ENCODE results near the gene FCER2. TPM values are rescaled to one million over a fixed set of nuclear protein-coding genes. Genes with fewer than 3 reads are reported as not detected.

The FCER2 gene
- total and polyA plus RNA-seq, 8 donors: 0.48 to 1.5 TPM; not detected in 6

- WGBS, 5 donors: 47 to 72% (median 56%) methylated on average over 8 of the region's 8 CpGs
- H3K4me3 ChIP-seq: no peak overlapping the region
- peaks cover 0 to 37% (median 0%) of the 10 kb centered on the region in 3 donors for H3K27me3 ChIP-seq
- TF ChIP-seq CTCF (IDR thresholded peaks at IDR 0.05): no peak
- no peak for TF ChIP-seq POLR2A (IDR thresholded peaks at IDR 0.05)
- TF ChIP-seq POLR2AphosphoS5 (IDR thresholded peaks at IDR 0.05): no peak
- TF ChIP-seq EP300 (IDR thresholded peaks at IDR 0.05): no peak
- H3K36me3 ChIP-seq: no peaks in the 10 kb centered on the region
- intact Hi-C loops (cut with DNase I; ENCODE audit: low total_unique reads): no loop called here
- H3K27ac ChIP-seq: no peak overlapping the region
- H3K4me1 ChIP-seq: no peaks in the 10 kb centered on the region
- peaks cover 0 to 16% (median 5%) of the 10 kb centered on the region in 4 donors for H3K9me3 ChIP-seq
- no peak for DNase-seq
Measured at GRCh38 chr19:7718668-7719067, 16.7 kb upstream of the FCER2 start.

GRCh38 chr19:7716762-7717161 lies 14.8 kb upstream of the FCER2 start:
- Histone ChIP-seq H3K36me3 (no peaks in the 10 kb centered on the region), H3K9me3 (peaks cover 0 to 16% (median 5%) of the 10 kb centered on the region in 4 donors), H3K4me3 (no peak overlapping the region), H3K4me1 (no peaks in the 10 kb centered on the region), H3K27me3 (peaks cover 0 to 19% (median 0%) of the 10 kb centered on the region in 3 donors), H3K27ac (no peak overlapping the region)
- 74 to 84% (median 79%) methylated on average over 1 of the region's 1 CpG for WGBS, 5 donors
- intact Hi-C loops (cut with DNase I; ENCODE audit: low total_unique reads): no loop called here
- no peak for DNase-seq
- TF ChIP-seq POLR2AphosphoS5 (IDR thresholded peaks at IDR 0.05) (no peak), POLR2A (IDR thresholded peaks at IDR 0.05) (no peak), EP300 (IDR thresholded peaks at IDR 0.05) (no peak), CTCF (IDR thresholded peaks at IDR 0.05) (no peak)

- no peaks in the 10 kb centered on the region for H3K36me3 ChIP-seq
- no peak for TF ChIP-seq POLR2AphosphoS5 (IDR thresholded peaks at IDR 0.05)
- no peak for TF ChIP-seq CTCF (IDR thresholded peaks at IDR 0.05)
- no peak for TF ChIP-seq EP300 (IDR thresholded peaks at IDR 0.05)
- TF ChIP-seq POLR2A (IDR thresholded peaks at IDR 0.05): no peak
- peaks cover 0 to 16% (median 0%) of the 10 kb centered on the region in 3 donors for H3K27me3 ChIP-seq
- H3K4me3 ChIP-seq: no peak overlapping the region
- peaks cover 0 to 16% (median 5%) of the 10 kb centered on the region in 4 donors for H3K9me3 ChIP-seq
- 62 to 84% (median 75%) methylated on average over 1 of the region's 1 CpG for WGBS, 5 donors
- no peak overlapping the region for H3K27ac ChIP-seq
- intact Hi-C loops (cut with DNase I; ENCODE audit: low total_unique reads): no loop called here
- H3K4me1 ChIP-seq: no peaks in the 10 kb centered on the region
- no peak for DNase-seq
Measured at GRCh38 chr19:7715671-7716070, 13.7 kb upstream of the FCER2 start.

GRCh38 chr19:7710616-7711015 lies 8.7 kb upstream of the FCER2 start:
- TF ChIP-seq CTCF (IDR thresholded peaks at IDR 0.05) (no peak), EP300 (IDR thresholded peaks at IDR 0.05) (no peak), POLR2A (IDR thresholded peaks at IDR 0.05) (no peak), POLR2AphosphoS5 (IDR thresholded peaks at IDR 0.05) (no peak)
- Histone ChIP-seq H3K4me3 (no peak overlapping the region), H3K27me3 (peaks cover 0 to 4% (median 0%) of the 10 kb centered on the region in 3 donors), H3K4me1 (peaks cover 0 to 5% (median 0%) of the 10 kb centered on the region in 4 donors), H3K9me3 (peaks cover 0 to 3% (median 0%) of the 10 kb centered on the region in 4 donors), H3K27ac (no peak overlapping the region), H3K36me3 (no peaks in the 10 kb centered on the region)
- no peak for DNase-seq
- 67 to 83% (median 79%) methylated on average over 5 of the region's 5 CpGs for WGBS, 5 donors
- intact Hi-C loops (cut with DNase I; ENCODE audit: low total_unique reads): no loop called here
